Nephron (organoid): ENCODE measurements around the gene SSH3.

Experiments
- H3K27ac Mint-ChIP-seq, 3 experiments: 2 replicates each; pipeline ENCODE4 v1.8.0; 2020; ENCODE audit warnings: mixed read lengths in 3 of 3, mild to moderate bottlenecking in 2 of 3, moderate library complexity in 1 of 3
- H3K27me3 Mint-ChIP-seq: 2 replicates; pipeline ENCODE4 v1.8.0; 2021; ENCODE audit warnings: low read depth, mild to moderate bottlenecking, moderate library complexity, mixed read lengths
- H3K36me3 Mint-ChIP-seq: 2 replicates; pipeline ENCODE4 v1.8.0; 2020; ENCODE audit warnings: low read depth, mixed read lengths
- H3K4me1 Mint-ChIP-seq: 2 replicates; pipeline ENCODE4 v1.8.0; 2020; ENCODE audit warnings: mixed read lengths
- H3K4me3 Mint-ChIP-seq, 3 experiments: 2 replicates each; pipeline ENCODE4 v1.8.0; 2020; ENCODE audit warnings: mild to moderate bottlenecking in 3 of 3, mixed read lengths in 3 of 3, moderate library complexity in 2 of 3
- H3K9me3 Mint-ChIP-seq: 2 replicates; pipeline ENCODE4 v1.8.0; 2020; ENCODE audit warnings: mixed read lengths
- TF ChIP-seq, protein P1 (sequence below), 3 experiments: fragments of 200-600 bp; sonication (generic); IDR thresholded peaks; one replicate each; pipeline ENCODE4 v1.5.0; 2021; ENCODE audit warnings: antibody characterized with exemption in 3 of 3; ENCODE audit not compliant: unreplicated experiment in 3 of 3

SSH3 gene

DNA sequence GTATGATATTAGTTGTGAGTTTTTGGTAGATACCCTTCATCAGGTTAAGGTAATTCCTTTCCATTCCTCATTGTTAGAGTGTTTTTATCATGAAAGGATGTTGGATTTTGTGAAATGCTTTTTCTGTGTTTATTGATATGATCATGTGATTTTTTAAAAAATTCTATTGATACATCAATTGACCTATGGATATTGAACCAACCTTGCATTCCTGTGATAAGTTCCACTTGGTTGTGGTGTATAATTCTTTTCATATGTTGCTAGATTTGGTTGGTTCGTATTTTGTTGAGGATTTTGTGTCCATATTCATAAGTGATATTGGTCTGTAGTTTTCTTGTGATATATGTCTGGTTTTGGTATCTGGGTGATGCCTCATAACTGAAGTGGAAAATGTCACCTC lies 7.5 kb upstream of the SSH3 start:
- TF ChIP-seq, protein P1, sequence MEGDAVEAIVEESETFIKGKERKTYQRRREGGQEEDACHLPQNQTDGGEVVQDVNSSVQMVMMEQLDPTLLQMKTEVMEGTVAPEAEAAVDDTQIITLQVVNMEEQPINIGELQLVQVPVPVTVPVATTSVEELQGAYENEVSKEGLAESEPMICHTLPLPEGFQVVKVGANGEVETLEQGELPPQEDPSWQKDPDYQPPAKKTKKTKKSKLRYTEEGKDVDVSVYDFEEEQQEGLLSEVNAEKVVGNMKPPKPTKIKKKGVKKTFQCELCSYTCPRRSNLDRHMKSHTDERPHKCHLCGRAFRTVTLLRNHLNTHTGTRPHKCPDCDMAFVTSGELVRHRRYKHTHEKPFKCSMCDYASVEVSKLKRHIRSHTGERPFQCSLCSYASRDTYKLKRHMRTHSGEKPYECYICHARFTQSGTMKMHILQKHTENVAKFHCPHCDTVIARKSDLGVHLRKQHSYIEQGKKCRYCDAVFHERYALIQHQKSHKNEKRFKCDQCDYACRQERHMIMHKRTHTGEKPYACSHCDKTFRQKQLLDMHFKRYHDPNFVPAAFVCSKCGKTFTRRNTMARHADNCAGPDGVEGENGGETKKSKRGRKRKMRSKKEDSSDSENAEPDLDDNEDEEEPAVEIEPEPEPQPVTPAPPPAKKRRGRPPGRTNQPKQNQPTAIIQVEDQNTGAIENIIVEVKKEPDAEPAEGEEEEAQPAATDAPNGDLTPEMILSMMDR (IDR thresholded peaks at IDR 0.05; ENCODE audit: unreplicated experiment in 3 of 3), result no peak
- Mint-ChIP-seq H3K27ac (no peak overlapping the region), H3K9me3 (peaks cover 18% of the 10 kb centered on the region), H3K4me3 (no peak overlapping the region), H3K36me3 (peaks cover 67% of the 10 kb centered on the region), H3K27me3 (no peaks in the 10 kb centered on the region), H3K4me1 (no peaks in the 10 kb centered on the region)

- Mint-ChIP-seq H3K9me3 (peaks cover 18% of the 10 kb centered on the region), H3K4me3 (no peak overlapping the region), H3K27ac (no peak overlapping the region), H3K36me3 (peaks cover 51% of the 10 kb centered on the region), H3K27me3 (peaks cover 4% of the 10 kb centered on the region), H3K4me1 (peaks cover 5% of the 10 kb centered on the region)
- TF ChIP-seq, protein P1 (IDR thresholded peaks at IDR 0.05; ENCODE audit: unreplicated experiment in 3 of 3), result no peak
Observed at GRCh38 chr11:67298786-67299185, 4.5 kb upstream of the SSH3 start.

DNA sequence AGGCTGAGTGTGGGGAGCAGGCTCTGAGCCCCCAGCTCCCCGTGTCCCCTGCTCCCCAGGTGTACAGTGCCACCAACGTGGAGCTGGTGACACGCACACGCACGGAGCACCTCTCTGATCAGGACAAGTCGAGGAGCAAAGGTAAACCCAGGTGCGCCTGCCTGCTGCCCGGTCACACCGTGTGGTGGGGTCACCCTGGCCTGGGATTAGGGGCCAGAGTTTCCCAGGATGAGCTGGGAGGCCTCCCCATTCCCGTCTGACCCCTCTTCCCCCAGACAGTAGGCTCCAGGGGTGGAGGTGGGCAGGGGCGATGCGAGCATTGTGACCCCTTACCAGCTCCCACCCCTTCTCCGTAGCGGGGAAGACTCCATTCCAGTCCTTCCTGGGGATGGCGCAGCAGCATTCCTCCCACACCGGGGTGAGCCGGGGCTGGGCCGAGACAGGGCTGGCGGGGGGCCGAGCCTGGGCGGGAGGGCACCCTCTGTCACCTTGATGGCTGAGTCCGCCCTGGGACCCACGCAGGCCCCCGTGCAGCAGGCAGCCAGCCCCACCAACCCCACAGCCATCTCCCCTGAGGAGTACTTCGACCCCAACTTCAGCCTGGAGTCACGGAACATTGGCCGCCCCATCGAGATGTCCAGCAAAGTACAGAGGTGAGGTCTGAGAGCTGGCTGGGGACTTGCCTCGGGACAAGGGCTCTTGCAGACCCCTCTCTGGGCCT lies 3.7 kb upstream of the SSH3 start:
- TF ChIP-seq, protein P1 (IDR thresholded peaks at IDR 0.05; ENCODE audit: unreplicated experiment in 3 of 3), result no peak
- Mint-ChIP-seq H3K9me3 (peaks cover 18% of the 10 kb centered on the region), H3K27ac (no peak overlapping the region), H3K4me3 (no peak overlapping the region), H3K27me3 (peaks cover 4% of the 10 kb centered on the region), H3K36me3 (peaks cover 45% of the 10 kb centered on the region), H3K4me1 (peaks cover 5% of the 10 kb centered on the region)

GRCh38 chr11:67300256-67300755 lies 3.0 kb upstream of the SSH3 start:
- Mint-ChIP-seq H3K36me3 (peaks cover 38% of the 10 kb centered on the region), H3K9me3 (peaks cover 18% of the 10 kb centered on the region), H3K27ac (no peak overlapping the region), H3K4me1 (peaks cover 5% of the 10 kb centered on the region), H3K27me3 (peaks cover 4% of the 10 kb centered on the region), H3K4me3 (peak overlapping the region in 1 of 3 experiments; percentile 19)
- TF ChIP-seq, protein P1 (IDR thresholded peaks at IDR 0.05; ENCODE audit: unreplicated experiment in 3 of 3), result no peak

- TF ChIP-seq, protein P1 (IDR thresholded peaks at IDR 0.05; ENCODE audit: unreplicated experiment in 3 of 3), result no peak
- Mint-ChIP-seq H3K4me1 (peaks cover 5% of the 10 kb centered on the region), H3K27ac (no peak overlapping the region), H3K27me3 (peaks cover 4% of the 10 kb centered on the region), H3K4me3 (no peak overlapping the region), H3K9me3 (peaks cover 16% of the 10 kb centered on the region), H3K36me3 (peaks cover 33% of the 10 kb centered on the region)
Observed at GRCh38 chr11:67300756-67301312, 2.5 kb upstream of the SSH3 start.
